Left kidney (tissue), 2 donors: ENCODE results near the gene FOXF1. TPM values are rescaled to one million over a fixed set of nuclear protein-coding genes. Genes with fewer than 3 reads are reported as not detected.

Experiments
- DNase-seq: peaks from one replicate; pipeline ENCODE4 v3.0.0-alpha.2; 2013
- polyA plus RNA-seq: library from polyadenylated mRNA; unstranded; fragments of 120-200 nt; gene quantifications from one replicate; pipeline ENCODE4 v1.2.1, GENCODE V29; 2013; ENCODE audit not compliant: insufficient read length

The FOXF1 gene
- polyA plus RNA-seq, 1 donor: not detected

GRCh38 chr16:86505185-86505898 lies 5.0 kb upstream of the FOXF1 start:
- no peak for DNase-seq

GRCh38 chr16:86505899-86506864 lies 4.1 kb upstream of the FOXF1 start:
- no peak for DNase-seq

GRCh38 chr16:86507173-86508027 lies 2.9 kb upstream of the FOXF1 start:
- DNase-seq: no peak

GRCh38 chr16:86508028-86508946 lies 2.0 kb upstream of the FOXF1 start:
- DNase-seq: no peak

GRCh38 chr16:86508947-86509758 lies 1.2 kb upstream of the FOXF1 start:
- DNase-seq: no peak

- DNase-seq: no peak
Measured at GRCh38 chr16:86509759-86510464, 415 bp upstream of the FOXF1 start.

GRCh38 chr16:86511317-86512161 lies 1.2 kb downstream of the FOXF1 start:
- no peak for DNase-seq

- no peak for DNase-seq
Measured at GRCh38 chr16:86512301-86512859, 2.1 kb downstream of the FOXF1 start.

GRCh38 chr16:86512860-86513470 lies 2.6 kb downstream of the FOXF1 start:
- no peak for DNase-seq

GRCh38 chr16:86513471-86514277 lies 3.3 kb downstream of the FOXF1 start:
- no peak for DNase-seq

- no peak for DNase-seq
Measured at GRCh38 chr16:86514481-86515376, 4.4 kb downstream of the FOXF1 start.

- DNase-seq: no peak
Measured at GRCh38 chr16:86515413-86515776, 5.1 kb downstream of the FOXF1 start.

GRCh38 chr16:86515777-86516622 lies 5.7 kb downstream of the FOXF1 start:
- DNase-seq: no peak

- DNase-seq: no peak
Measured at GRCh38 chr16:86516623-86517003, 6.3 kb downstream of the FOXF1 start.

- no peak for DNase-seq
Measured at GRCh38 chr16:86517033-86517432, 6.7 kb downstream of the FOXF1 start.
